GM21526 (cell line): ENCODE results near the gene SH3D21.

Experiments used
- ATAC-seq: cut with Tn5 transposase; IDR thresholded peaks from one replicate; pipeline ENCODE4 v1.9.1; 2021; ENCODE audit warnings: moderate library complexity; ENCODE audit not compliant: unreplicated experiment, low FRiP score

Gene SH3D21

GRCh38 chr1:36352910-36353878, 47.0 kb downstream of the SH3D21 start:
- ATAC-seq = no peak

- ATAC-seq = no peak
These were observed 48.3 kb downstream of the SH3D21 start for GRCh38 chr1:36354486-36354885.

GRCh38 chr1:36355811-36356210, 49.6 kb downstream of the SH3D21 start:
- no peak for ATAC-seq

- ATAC-seq = no peak
These were observed 52.4 kb downstream of the SH3D21 start for GRCh38 chr1:36358514-36359084.

GRCh38 chr1:36359383-36359782, 53.2 kb downstream of the SH3D21 start:
- no peak for ATAC-seq

- no peak for ATAC-seq
These were observed 53.9 kb downstream of the SH3D21 start for GRCh38 chr1:36359911-36360550.

- ATAC-seq = no peak
These were observed 59.2 kb downstream of the SH3D21 start for GRCh38 chr1:36365381-36365780.

GRCh38 chr1:36366091-36366661, 60.0 kb downstream of the SH3D21 start:
- no peak for ATAC-seq

GRCh38 chr1:36367066-36367465, 60.9 kb downstream of the SH3D21 start:
- ATAC-seq = no peak

GRCh38 chr1:36367798-36368197, 61.6 kb downstream of the SH3D21 start:
- ATAC-seq = no peak

GRCh38 chr1:36369061-36369861, 63.1 kb downstream of the SH3D21 start:
- ATAC-seq = no peak
